IMR-90 (cell line): ENCODE results near the gene ADCYAP1R1. TPM values are rescaled to one million over a fixed set of nuclear protein-coding genes. Genes with fewer than 3 reads are reported as not detected.

Source experiments
- ATAC-seq: fragments of 200-7000 bp; cut with Tn5 transposase; 2 replicates; pipeline ENCODE4 v1.9.1; 2020; ENCODE audit warnings: low read depth, mild to moderate bottlenecking, moderate library complexity
- BruUV-seq: library from RNA; stranded (reverse); fragments of 400-500 nt; replicated peaks from 2 replicates; lab custom pipeline; 2021; lab: Mats Ljungman, UMichigan
- CTCF ChIA-PET: fragments of 300-600 bp; formaldehyde crosslinking; extraction: SDS; loops from one replicate; lab custom pipeline; 2021; ENCODE audit warnings: antibody characterized with exemption; lab: Yijun Ruan, JAX
- POLR2A ChIA-PET: fragments of 300-600 bp; sonication (Branson Sonifier 250); formaldehyde crosslinking; loops from one replicate; lab custom pipeline; 2022; ENCODE audit warnings: antibody characterized with exemption; ENCODE audit not compliant: unreplicated experiment; lab: Charles Lee
- DNase-seq: peaks from one replicate; pipeline ENCODE4 v3.0.0; 2013
- H2AFZ ChIP-seq: replicated peaks from 2 replicates; pipeline ENCODE3; 2013; ENCODE audit warnings: low read length, mild to moderate bottlenecking; ENCODE audit not compliant: poor library complexity
- H2AK5ac ChIP-seq: 2 replicates; pipeline ENCODE4 v1.6.1; 2013; ENCODE audit warnings: low read depth, low read length, inconsistent platforms
- H2AK9ac ChIP-seq: replicated peaks from 2 replicates; pipeline ENCODE3; 2013; ENCODE audit warnings: mild to moderate bottlenecking, low read depth, low read length, moderate library complexity; ENCODE audit not compliant: poor library complexity
- H2BK120ac ChIP-seq: 2 replicates; pipeline ENCODE4 v1.6.1; 2013; ENCODE audit warnings: low read depth, low read length, inconsistent platforms
- H2BK15ac ChIP-seq: 3 replicates; pipeline ENCODE4 v1.6.1; 2013; ENCODE audit warnings: low read depth, low read length, inconsistent platforms
- H2BK20ac ChIP-seq: 2 replicates; pipeline ENCODE4 v1.6.1; 2013; ENCODE audit warnings: low read depth, mild to moderate bottlenecking, inconsistent platforms, low read length, moderate library complexity
- H2BK5ac ChIP-seq: 2 replicates; pipeline ENCODE4 v1.6.1; 2013; ENCODE audit warnings: mild to moderate bottlenecking, low read depth, low read length, inconsistent platforms; ENCODE audit not compliant: poor library complexity, severe bottlenecking
- H3K14ac ChIP-seq: replicated peaks from 2 replicates; pipeline ENCODE4 v1.6.1; 2013; ENCODE audit warnings: low read depth, low read length, inconsistent platforms
- H3K18ac ChIP-seq: 2 replicates; pipeline ENCODE4 v1.6.1; 2013; ENCODE audit warnings: low read depth, low read length, control low read depth
- H3K23ac ChIP-seq: 2 replicates; pipeline ENCODE4 v1.6.1; 2013; ENCODE audit warnings: low read depth, low read length, inconsistent platforms
- H3K27ac ChIP-seq: 2 replicates; pipeline ENCODE4 v1.5.1; 2013; ENCODE audit warnings: mild to moderate bottlenecking, control low read depth, low read length; ENCODE audit not compliant: insufficient read depth
- H3K27me3 ChIP-seq: 2 replicates; pipeline ENCODE4 v1.6.1; 2013; ENCODE audit warnings: low read length; ENCODE audit not compliant: control insufficient read depth, insufficient read depth
- H3K36me3 ChIP-seq: 2 replicates; pipeline ENCODE4 v1.6.1; 2013; ENCODE audit warnings: low read length, mixed read lengths; ENCODE audit not compliant: control insufficient read depth, insufficient read depth
- H3K4ac ChIP-seq: 2 replicates; pipeline ENCODE4 v1.6.1; 2013; ENCODE audit warnings: low read depth, low read length, inconsistent platforms
- H3K4me1 ChIP-seq: 2 replicates; pipeline ENCODE4 v1.6.1; 2013; ENCODE audit warnings: low read length, mixed read lengths; ENCODE audit not compliant: control insufficient read depth, insufficient read depth
- H3K4me2 ChIP-seq: 2 replicates; pipeline ENCODE4 v1.6.1; 2013; ENCODE audit warnings: low read depth, mild to moderate bottlenecking, control low read depth, low read length, moderate library complexity
- H3K4me3 ChIP-seq: 2 replicates; pipeline ENCODE4 v1.5.1; 2013; ENCODE audit warnings: low read depth, mild to moderate bottlenecking, control low read depth, low read length, moderate library complexity; ENCODE audit not compliant: insufficient read depth
- H3K56ac ChIP-seq: 2 replicates; pipeline ENCODE4 v1.6.1; 2013; ENCODE audit warnings: low read length, inconsistent platforms; ENCODE audit not compliant: insufficient read depth; ENCODE audit errors: extremely low read depth
- H3K79me1 ChIP-seq, 2 experiments: 2 replicates each; pipeline ENCODE4 v1.6.1; 2013; ENCODE audit warnings: low read length in 2 of 2, inconsistent platforms in 1 of 2, low read depth in 1 of 2
- H3K9ac ChIP-seq: 2 replicates; pipeline ENCODE4 v1.6.1; 2013; ENCODE audit warnings: low read depth, low read length, control low read depth
- H3K9me1 ChIP-seq: 2 replicates; pipeline ENCODE4 v1.6.1; 2013; ENCODE audit warnings: low read length, inconsistent platforms; ENCODE audit not compliant: insufficient read depth
- H3K9me3 ChIP-seq: 2 replicates; pipeline ENCODE4 v1.6.1; 2013; ENCODE audit warnings: low read length; ENCODE audit not compliant: control insufficient read depth, insufficient read depth
- H4K20me1 ChIP-seq: 2 replicates; pipeline ENCODE4 v1.6.1; 2013; ENCODE audit warnings: low read length, inconsistent platforms; ENCODE audit not compliant: insufficient read depth
- H4K5ac ChIP-seq: 2 replicates; pipeline ENCODE4 v1.6.1; 2013; ENCODE audit warnings: mild to moderate bottlenecking, low read depth, low read length, control low read depth
- H4K8ac ChIP-seq, 2 experiments: 2 replicates each; pipeline ENCODE4 v1.6.1; 2013; ENCODE audit warnings: low read depth in 2 of 2, low read length in 2 of 2, control low read depth in 1 of 2, inconsistent platforms in 1 of 2
- H4K91ac ChIP-seq: 2 replicates; pipeline ENCODE4 v1.6.1; 2013; ENCODE audit warnings: low read depth, low read length, inconsistent platforms; ENCODE audit not compliant: insufficient read depth
- CHD1 ChIP-seq: IDR thresholded peaks from 2 replicates; pipeline ENCODE4 v1.6.1; 2012; ENCODE audit warnings: low read depth, low read length, improper control_type of control experiment
- MAFK ChIP-seq: IDR thresholded peaks from 2 replicates; pipeline ENCODE4 v1.6.1; 2012; ENCODE audit warnings: low read depth, low read length, improper control_type of control experiment
- WGBS, 2 experiments: methylation state at CpG; one replicate each; pipeline versions ENCODE4 v1.1.5 to v1.1.7; 2013; ENCODE audit warnings: missing lambda C conversion rate in 2 of 2; ENCODE audit not compliant: insufficient read length in 1 of 2; ENCODE audit errors: extremely low coverage in 2 of 2; 5-methylcytosine and 5-hydroxymethylcytosine counted together
- dilution Hi-C: fragments of 300-500 bp; cut with HindIII; formaldehyde crosslinking; loops from one replicate; pipeline ENCODE4 v1.14.3; 2018; ENCODE audit warnings: low sequenced_read_pairs; ENCODE audit not compliant: unreplicated experiment
- in situ Hi-C: fragments of 300-500 bp; cut with MboI; formaldehyde crosslinking; loops from 3 replicates; pipeline ENCODE4 v1.14.3; 2019; ENCODE audit warnings: low sequenced_read_pairs, inconsistent platforms, mixed read lengths
- intact Hi-C: fragments of 100-400 bp; cut with micrococcal nuclease; formaldehyde crosslinking; loops from 2 replicates; pipeline ENCODE4 v1.10.0; 2022
- polyA plus RNA-seq, 3 experiments: library from polyadenylated mRNA; depleted of rRNA; stranded (reverse); fragments of >200 nt; gene quantifications; 2 replicates each; pipeline ENCODE4 v1.2.3, GENCODE V29; 2012; ENCODE audit warnings: low replicate concordance in 1 of 3
- total RNA-seq: library from RNA; depleted of rRNA; stranded (reverse); fragments of >200 nt; gene quantifications from 2 replicates; pipeline ENCODE4 v1.2.3, GENCODE V29; 2012

ADCYAP1R1 gene
- total and polyA plus RNA-seq, 2 of the 4 experiments (the other 2 are of a cell fraction) = not detected

- Histone ChIP-seq H4K8ac (no peak overlapping the region), H3K4me3 (no peak overlapping the region), H3K56ac (no peak overlapping the region), H4K5ac (no peak overlapping the region), H3K14ac (no peak overlapping the region), H2BK20ac (no peak overlapping the region), H3K27ac (no peak overlapping the region), H3K9me1 (no peaks in the 10 kb centered on the region), H2BK15ac (no peak overlapping the region), H3K23ac (no peak overlapping the region), H3K9ac (no peak overlapping the region), H3K9me3 (no peaks in the 10 kb centered on the region), H2AK5ac (no peak overlapping the region), H3K4ac (no peak overlapping the region), H3K18ac (no peak overlapping the region), H3K4me1 (no peaks in the 10 kb centered on the region), H3K27me3 (no peaks in the 10 kb centered on the region; the same call in 1 of the 2 replicates), H2AFZ (no peak overlapping the region), H4K20me1 (no peaks in the 10 kb centered on the region), H2AK9ac (no peak overlapping the region), H3K4me2 (no peak overlapping the region), H3K79me1 (no peaks in the 10 kb centered on the region), H4K91ac (no peak overlapping the region), H3K36me3 (no peaks in the 10 kb centered on the region), H2BK120ac (no peak overlapping the region), H2BK5ac (no peak overlapping the region)
- intact Hi-C loops (loop anchor here (10.0 kb wide), 1 partner anchor 1068 kb away; no protein-coding TSS in a partner anchor), dilution Hi-C loops (no loop called here), in situ Hi-C loops (no loop called here)
- no peak for ATAC-seq
- ChIA-PET POLR2A (no interaction called here), CTCF (no interaction called here)
- no peak for DNase-seq
- no peak for TF ChIP-seq CHD1
- TF ChIP-seq MAFK = peak; percentile 23; the same call in 1 of the 2 replicates
- 100% methylated on average over 2 of the region's 7 CpGs; no CpG with 5 or more reads in 1 of the 2 experiments for WGBS, 2 experiments
- BruUV-seq = no TSS peak
Measured at GRCh38 chr7:31137234-31137633, 85.1 kb downstream of the ADCYAP1R1 start.
